Upper lobe of left lung (tissue), 6 donors: Measurements from ENCODE around the gene BACE2. TPM values are rescaled to one million over a fixed set of nuclear protein-coding genes. Genes with fewer than 3 reads are reported as not detected.

Experiments
- ATAC-seq, 2 donors: fragments of 200-7000 bp; cut with Tn5 transposase; one replicate each; pipeline ENCODE4 v1.9.1; 2022; ENCODE audit warnings: mild to moderate bottlenecking in 2 of 2, moderate library complexity in 2 of 2; ENCODE audit not compliant: low FRiP score in 2 of 2
- DNase-seq, 2 donors: peaks; one replicate each; pipeline ENCODE4 v3.0.0-alpha.2; 2019 to 2020
- H3K27ac ChIP-seq, 4 donors: fragments of 200-600 bp; sonication (generic); one replicate each; pipeline ENCODE4 v1.5.1; 2016 to 2019
- H3K27me3 ChIP-seq, 4 donors: fragments of 200-600 bp; sonication (generic); one replicate each; pipeline ENCODE4 v1.5.1; 2017 to 2019
- H3K36me3 ChIP-seq, 4 donors: fragments of 200-600 bp; sonication (generic); one replicate each; pipeline ENCODE4 v1.5.1; 2016 to 2019
- H3K4me1 ChIP-seq, 4 donors: fragments of 200-600 bp; sonication (generic); one replicate each; pipeline ENCODE4 v1.5.1; 2018 to 2019
- H3K4me3 ChIP-seq, 4 donors: fragments of 200-600 bp; sonication (generic); one replicate each; pipeline ENCODE4 v1.5.1; 2017 to 2019; ENCODE audit warnings: mild to moderate bottlenecking in 2 of 4, moderate library complexity in 1 of 4
- H3K9me3 ChIP-seq, 4 donors: fragments of 200-600 bp; sonication (generic); one replicate each; pipeline ENCODE4 v1.5.1; 2018 to 2019
- EP300 ChIP-seq, 4 donors: sonication (generic); formaldehyde crosslinking; IDR thresholded peaks; one replicate each; pipeline ENCODE4 v1.5.1; 2017; ENCODE audit warnings: antibody characterized with exemption in 4 of 4, control low read depth in 2 of 4
- POLR2A ChIP-seq, 4 donors: fragments of 450-650 bp; IDR thresholded peaks; one replicate each; pipeline ENCODE4 v1.5.1; 2016 to 2017; ENCODE audit warnings: antibody characterized with exemption in 4 of 4, mild to moderate bottlenecking in 2 of 4
- POLR2AphosphoS5 ChIP-seq, 2 donors: sonication (generic); formaldehyde crosslinking; IDR thresholded peaks; one replicate each; pipeline ENCODE4 v1.5.1; 2017; ENCODE audit warnings: antibody characterized with exemption in 2 of 2
- WGBS, 2 donors: methylation state at CpG; one replicate each; pipeline ENCODE4 v1.1.5; 2017 to 2018; 5-methylcytosine and 5-hydroxymethylcytosine counted together
- total RNA-seq, 6 donors: library from RNA; depleted of rRNA in 4 of 6; stranded (reverse); fragments of >200 nt in 4 of 6; gene quantifications; one replicate each; pipeline versions ENCODE4 v1.1.0 to v1.2.1, GENCODE V29; 2016 to 2021
- TF ChIP-seq, protein P1 (sequence below), 6 experiments: fragments of 450-650 bp in 4 of 6; fragments of 200-600 bp in 2 of 6; sonication (generic) in 2 of 6; IDR thresholded peaks; one replicate each; pipeline ENCODE4 v1.5.1; 2016 to 2019; ENCODE audit warnings: antibody characterized with exemption in 6 of 6
- donor health status: DM: no; HTN: no; CAD: no; lungs with moderate emphysema.
- donor health status: DM: no; HTN: yes; CAD: no; lungs with severe emphysema.

The BACE2 gene
- total RNA-seq, 6 donors from 2014 or later: 15.1 to 43.0 (median 26.3) TPM

GRCh38 chr21:41317063-41317392 lies 149.1 kb downstream of the BACE2 start:
- TF ChIP-seq POLR2A (IDR thresholded peaks at IDR 0.05) (no peak), POLR2AphosphoS5 (IDR thresholded peaks at IDR 0.05) (no peak), EP300 (IDR thresholded peaks at IDR 0.05) (no peak)
- TF ChIP-seq, protein P1, sequence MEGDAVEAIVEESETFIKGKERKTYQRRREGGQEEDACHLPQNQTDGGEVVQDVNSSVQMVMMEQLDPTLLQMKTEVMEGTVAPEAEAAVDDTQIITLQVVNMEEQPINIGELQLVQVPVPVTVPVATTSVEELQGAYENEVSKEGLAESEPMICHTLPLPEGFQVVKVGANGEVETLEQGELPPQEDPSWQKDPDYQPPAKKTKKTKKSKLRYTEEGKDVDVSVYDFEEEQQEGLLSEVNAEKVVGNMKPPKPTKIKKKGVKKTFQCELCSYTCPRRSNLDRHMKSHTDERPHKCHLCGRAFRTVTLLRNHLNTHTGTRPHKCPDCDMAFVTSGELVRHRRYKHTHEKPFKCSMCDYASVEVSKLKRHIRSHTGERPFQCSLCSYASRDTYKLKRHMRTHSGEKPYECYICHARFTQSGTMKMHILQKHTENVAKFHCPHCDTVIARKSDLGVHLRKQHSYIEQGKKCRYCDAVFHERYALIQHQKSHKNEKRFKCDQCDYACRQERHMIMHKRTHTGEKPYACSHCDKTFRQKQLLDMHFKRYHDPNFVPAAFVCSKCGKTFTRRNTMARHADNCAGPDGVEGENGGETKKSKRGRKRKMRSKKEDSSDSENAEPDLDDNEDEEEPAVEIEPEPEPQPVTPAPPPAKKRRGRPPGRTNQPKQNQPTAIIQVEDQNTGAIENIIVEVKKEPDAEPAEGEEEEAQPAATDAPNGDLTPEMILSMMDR (IDR thresholded peaks at IDR 0.05): no peak
- ATAC-seq (peak in 1 of 2 donors; percentile 4), DNase-seq (no peak)
- peak overlapping the region in 3 of 4 donors; percentile 35 to 54 (median 52) for H3K4me3 ChIP-seq
- WGBS, 2 donors: 8 to 16% methylated on average over 19 of the region's 19 CpGs
- H3K9me3 ChIP-seq: no peaks in the 10 kb centered on the region
- H3K27ac ChIP-seq: no peak overlapping the region
- H3K36me3 ChIP-seq: no peaks in the 10 kb centered on the region
- peaks cover 8 to 15% (median 14%) of the 10 kb centered on the region in 4 donors for H3K4me1 ChIP-seq
- peaks cover 0 to 12% (median 7%) of the 10 kb centered on the region in 4 donors for H3K27me3 ChIP-seq

GRCh38 chr21:41317458-41317857 lies 149.5 kb downstream of the BACE2 start:
- ATAC-seq: no peak
- Histone ChIP-seq H3K36me3 (no peaks in the 10 kb centered on the region), H3K4me1 (peaks cover 8 to 15% (median 14%) of the 10 kb centered on the region in 4 donors)

GRCh38 chr21:41318218-41318617 lies 150.3 kb downstream of the BACE2 start:
- TF ChIP-seq POLR2A (IDR thresholded peaks at IDR 0.05): no peak
- TF ChIP-seq POLR2AphosphoS5 (IDR thresholded peaks at IDR 0.05): no peak
- no peak for TF ChIP-seq EP300 (IDR thresholded peaks at IDR 0.05)
- TF ChIP-seq, protein P1 (IDR thresholded peaks at IDR 0.05): no peak
- Histone ChIP-seq H3K9me3 (no peaks in the 10 kb centered on the region), H3K27ac (no peak overlapping the region), H3K27me3 (peaks cover 0 to 12% (median 7%) of the 10 kb centered on the region in 4 donors), H3K4me3 (no peak overlapping the region), H3K36me3 (no peaks in the 10 kb centered on the region), H3K4me1 (peaks cover 8 to 15% (median 14%) of the 10 kb centered on the region in 4 donors)
- ATAC-seq (no peak), DNase-seq (peak in 1 of 2 donors; percentile 22)
- 79 to 89% methylated on average over 5 to 9 of the region's 9 CpGs for WGBS, 2 donors

More at GRCh38 chr21:41317458-41317857, 149.5 kb downstream of the BACE2 start:
- DNase-seq: no peak
- H3K27ac ChIP-seq: no peak overlapping the region
- TF ChIP-seq POLR2A (IDR thresholded peaks at IDR 0.05) (no peak), POLR2AphosphoS5 (IDR thresholded peaks at IDR 0.05) (no peak), EP300 (IDR thresholded peaks at IDR 0.05) (no peak)
- TF ChIP-seq, protein P1 (IDR thresholded peaks at IDR 0.05): no peak
- peak overlapping the region in 3 of 4 donors; percentile 35 to 54 (median 52) for H3K4me3 ChIP-seq
- WGBS, 2 donors: 67 to 78% methylated on average over 10 of the region's 10 CpGs
- H3K9me3 ChIP-seq: no peaks in the 10 kb centered on the region
- H3K27me3 ChIP-seq: peaks cover 0 to 12% (median 7%) of the 10 kb centered on the region in 4 donors

DNA sequence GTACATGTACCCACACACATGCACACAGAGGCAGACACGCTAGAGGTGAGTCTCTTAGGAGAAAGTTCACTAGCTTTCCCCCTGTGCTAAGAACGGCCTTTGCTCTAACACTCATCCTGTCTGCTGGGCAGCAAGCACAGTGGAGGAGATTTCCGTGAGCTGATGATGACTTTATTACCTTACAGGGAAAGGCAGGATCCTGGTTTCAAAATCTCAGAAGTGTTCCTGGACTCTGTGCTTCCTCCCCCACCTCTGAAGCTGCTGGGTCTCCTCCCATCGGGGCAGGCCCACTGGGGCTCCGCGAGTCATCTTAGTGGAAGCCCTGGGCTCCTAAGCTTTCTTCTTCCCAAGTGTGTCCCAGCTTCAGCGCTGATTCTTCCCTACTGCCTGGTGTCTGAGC lies 151.3 kb downstream of the BACE2 start:
- Histone ChIP-seq H3K36me3 (no peaks in the 10 kb centered on the region), H3K4me1 (peaks cover 8 to 15% (median 14%) of the 10 kb centered on the region in 4 donors), H3K9me3 (no peaks in the 10 kb centered on the region), H3K4me3 (no peak overlapping the region), H3K27me3 (peaks cover 0 to 12% (median 7%) of the 10 kb centered on the region in 4 donors), H3K27ac (no peak overlapping the region)
- TF ChIP-seq, protein P1 (IDR thresholded peaks at IDR 0.05): no peak
- TF ChIP-seq POLR2AphosphoS5 (IDR thresholded peaks at IDR 0.05) (no peak), POLR2A (IDR thresholded peaks at IDR 0.05) (no peak), EP300 (IDR thresholded peaks at IDR 0.05) (no peak)
- ATAC-seq (no peak), DNase-seq (no peak)
- 83 to 94% methylated on average over 6 to 7 of the region's 7 CpGs for whole genome bisulfite sequencing, 2 donors
